Measurements from ENCODE around the gene ST14.

Gene ST14

GRCh38 chr11:130219148-130219547 is 59.6 kb downstream of the ST14 start:
- H3K27me3 ChIP-seq (ENCODE audit: insufficient read depth, poor library complexity, severe bottlenecking), result no peaks in the 10 kb centered on the region
- DNase-seq (ENCODE audit: low read depth in 1 of 2, low spot score in 1 of 2), result no peak
- H3K27ac ChIP-seq (replicated peaks), result no peak overlapping the region
- TF ChIP-seq REST (IDR thresholded peaks at IDR 0.05; ENCODE audit: insufficient replicate concordance, low read depth) (no peak), CTCF (IDR thresholded peaks at IDR 0.05; ENCODE audit: insufficient read depth, low read length) (no peak), POLR2AphosphoS5 (IDR thresholded peaks at IDR 0.05; ENCODE audit: low read depth) (no peak)
- H3K4me3 ChIP-seq (replicated peaks; ENCODE audit: insufficient read depth, low read length), result no peak overlapping the region

GRCh38 chr11:130220311-130221035 is 60.9 kb downstream of the ST14 start:
- DNase-seq (ENCODE audit: low read depth in 1 of 2, low spot score in 1 of 2), result no peak
- H3K27me3 ChIP-seq (ENCODE audit: insufficient read depth, poor library complexity, severe bottlenecking), result no peaks in the 10 kb centered on the region
- no peak for TF ChIP-seq REST (IDR thresholded peaks at IDR 0.05; ENCODE audit: insufficient replicate concordance, low read depth)
- TF ChIP-seq POLR2AphosphoS5 (IDR thresholded peaks at IDR 0.05; ENCODE audit: low read depth), result no peak
- no peak for TF ChIP-seq SPI1 (IDR thresholded peaks at IDR 0.05; ENCODE audit: borderline replicate concordance, low read depth)
- TF ChIP-seq CTCF (IDR thresholded peaks at IDR 0.05; ENCODE audit: insufficient read depth, low read length), result no peak
- TF ChIP-seq GABPA (IDR thresholded peaks at IDR 0.05; ENCODE audit: low read depth), result no peak
- no peak overlapping the region for H3K27ac ChIP-seq (replicated peaks)
- H3K4me3 ChIP-seq (replicated peaks; ENCODE audit: insufficient read depth, low read length), result no peak overlapping the region

- H3K27me3 ChIP-seq (ENCODE audit: insufficient read depth, poor library complexity, severe bottlenecking), result peaks cover 2% of the 10 kb centered on the region
- H3K27ac ChIP-seq (replicated peaks), result no peak overlapping the region
- DNase-seq (ENCODE audit: low read depth in 1 of 2, low spot score in 1 of 2), result no peak
- H3K4me3 ChIP-seq (replicated peaks; ENCODE audit: insufficient read depth, low read length), result no peak overlapping the region
- TF ChIP-seq GABPA (IDR thresholded peaks at IDR 0.05; ENCODE audit: low read depth), result no peak
- no peak for TF ChIP-seq SPI1 (IDR thresholded peaks at IDR 0.05; ENCODE audit: borderline replicate concordance, low read depth)
- TF ChIP-seq POLR2AphosphoS5 (IDR thresholded peaks at IDR 0.05; ENCODE audit: low read depth), result no peak
- TF ChIP-seq CTCF (IDR thresholded peaks at IDR 0.05; ENCODE audit: insufficient read depth, low read length), result no peak
These were observed 63.8 kb downstream of the ST14 start for GRCh38 chr11:130223291-130223971.
